Aorta (tissue), 5 donors: Measurements from ENCODE around the gene PSMD1. TPM values are rescaled to one million over a fixed set of nuclear protein-coding genes. Genes with fewer than 3 reads are reported as not detected.
"Not testable (repeated sequence)": the region's sequence is repeated elsewhere in the genome, so short reads cannot be mapped to it uniquely, and the experiment has no call there.

ENCODE experiments used
- ATAC-seq: fragments of 200-7000 bp; cut with Tn5 transposase; one replicate; pipeline ENCODE4 v1.9.1; 2022; ENCODE audit warnings: moderate library complexity; ENCODE audit not compliant: low FRiP score
- DNase-seq, 2 donors: peaks; one replicate each; pipeline ENCODE4 v3.0.0-alpha.2; 2020
- H3K27ac ChIP-seq, 2 donors: one replicate each; pipeline ENCODE4 v1.5.1; 2013; ENCODE audit warnings: low read length in 2 of 2, mild to moderate bottlenecking in 2 of 2, moderate library complexity in 2 of 2, control low read depth in 1 of 2, inconsistent platforms in 1 of 2, low read depth in 1 of 2
- H3K27me3 ChIP-seq, 2 donors: one replicate each; pipeline ENCODE4 v1.6.1; 2013; ENCODE audit warnings: control low read depth in 1 of 2, low read length in 1 of 2, mild to moderate bottlenecking in 1 of 2, moderate library complexity in 1 of 2; ENCODE audit not compliant: insufficient read depth in 2 of 2, control insufficient read depth in 1 of 2
- H3K36me3 ChIP-seq, 2 donors: one replicate each; pipeline ENCODE4 v1.6.1; 2013; ENCODE audit warnings: control low read depth in 1 of 2, low read length in 1 of 2, mild to moderate bottlenecking in 1 of 2; ENCODE audit not compliant: insufficient read depth in 2 of 2, control insufficient read depth in 1 of 2
- H3K4me1 ChIP-seq, 2 donors: one replicate each; pipeline ENCODE4 v1.6.1; 2013; ENCODE audit warnings: low read length in 2 of 2, control low read depth in 1 of 2, mild to moderate bottlenecking in 1 of 2, moderate library complexity in 1 of 2; ENCODE audit not compliant: insufficient read depth in 2 of 2, control insufficient read depth in 1 of 2
- H3K4me3 ChIP-seq, 2 donors: one replicate each; pipeline ENCODE4 v1.5.1; 2013; ENCODE audit warnings: low read length in 2 of 2, control low read depth in 1 of 2, mild to moderate bottlenecking in 1 of 2
- H3K9me3 ChIP-seq: one replicate; pipeline ENCODE4 v1.6.1; 2013; ENCODE audit warnings: mild to moderate bottlenecking, low read length; ENCODE audit not compliant: control insufficient read depth
- whole genome bisulfite sequencing, 2 donors: extraction: QIAGEN DNeasy Blood & Tissue Kit; methylation state at CpG; one replicate each; pipeline ENCODE4 v1.1.7; 2013; 5-methylcytosine and 5-hydroxymethylcytosine counted together
- intact Hi-C, 2 donors: fragments of 100-400 bp; cut with DNase I; formaldehyde crosslinking; loops; one replicate each; pipeline versions ENCODE4 v1.14.2 to v1.15.0; 2022
- polyA plus RNA-seq, 2 donors: library from polyadenylated mRNA; stranded (reverse); fragments of 200-250 nt; gene quantifications; one replicate each; pipeline ENCODE4 v1.2.3, GENCODE V29; 2013
- total RNA-seq, 2 donors: library from RNA; stranded (reverse); fragmentation: NEBNext Ultra II Directional; extraction: Animal tissue kit (Norgen Biotek cat#: 25700); gene quantifications; one replicate each; pipeline ENCODE4 v1.2.1, GENCODE V29; 2021
- donor health status: healthy with polysubstance abuse.
- donor health status: Bipolar disorder and iron deficiency.
- donor health status: DM: no; HTN: no; CAD: no.
- donor health status: DM: no; HTN: no; CAD: no.
- donor health status: DM: yes; HTN: yes; CAD: no.

Gene PSMD1
- total and polyA plus RNA-seq, 4 donors = 27.8 to 69.7 (median 51.5) TPM

- WGBS, 2 donors = 76 to 79% methylated on average over 2 of the region's 2 CpGs
- no peaks in the 10 kb centered on the region for H3K9me3 ChIP-seq
- no peak overlapping the region for H3K4me3 ChIP-seq
- H3K27ac ChIP-seq = no peak overlapping the region
- H3K27me3 ChIP-seq = no peaks in the 10 kb centered on the region
- no peak for ATAC-seq
- DNase-seq = no peak
- H3K36me3 ChIP-seq = peaks cover 0 to 4% of the 10 kb centered on the region in 2 donors
- intact Hi-C loops = loop anchor here (10.0 kb wide), 1 partner anchor 235 kb away; no protein-coding TSS in a partner anchor
- peaks cover 0 to 18% of the 10 kb centered on the region in 2 donors for H3K4me1 ChIP-seq
Observed at GRCh38 chr2:231059756-231060155, 3.1 kb downstream of the PSMD1 start.

GRCh38 chr2:231062776-231063175 is 6.1 kb downstream of the PSMD1 start:
- Histone ChIP-seq H3K27me3 (no peaks in the 10 kb centered on the region), H3K4me1 (peaks cover 0 to 15% of the 10 kb centered on the region in 2 donors), H3K36me3 (peaks cover 0 to 4% of the 10 kb centered on the region in 2 donors), H3K27ac (no peak overlapping the region), H3K9me3 (no peaks in the 10 kb centered on the region), H3K4me3 (no peak overlapping the region)
- no peak for DNase-seq
- 88 to 89% methylated on average over 3 of the region's 3 CpGs for WGBS, 2 donors
- intact Hi-C loops = no loop called here
- no peak for ATAC-seq

GRCh38 chr2:231063347-231063746 is 6.7 kb downstream of the PSMD1 start:
- H3K4me1 ChIP-seq = peaks cover 0 to 10% of the 10 kb centered on the region in 2 donors
- intact Hi-C loops = no loop called here
- peaks cover 0 to 4% of the 10 kb centered on the region in 2 donors for H3K36me3 ChIP-seq
- no peaks in the 10 kb centered on the region for H3K9me3 ChIP-seq
- H3K27me3 ChIP-seq = no peaks in the 10 kb centered on the region
- WGBS, 2 donors = 96 to 100% methylated on average over 1 of the region's 1 CpG
- ATAC-seq (no peak), DNase-seq (no peak)
- no peak overlapping the region for H3K4me3 ChIP-seq
- no peak overlapping the region for H3K27ac ChIP-seq

GRCh38 chr2:231065966-231066365 is 9.3 kb downstream of the PSMD1 start:
- Histone ChIP-seq H3K27me3 (no peaks in the 10 kb centered on the region), H3K4me3 (no peak overlapping the region), H3K27ac (no peak overlapping the region), H3K9me3 (no peaks in the 10 kb centered on the region), H3K36me3 (peaks cover 2 to 4% of the 10 kb centered on the region in 2 donors), H3K4me1 (no peaks in the 10 kb centered on the region)
- DNase-seq (no peak), ATAC-seq (no peak)
- WGBS, 2 donors = 91 to 92% methylated on average over 1 of the region's 1 CpG
- intact Hi-C loops = no loop called here

GRCh38 chr2:231067531-231067930 is 10.9 kb downstream of the PSMD1 start:
- intact Hi-C loops, ATAC-seq, DNase-seq, H3K9me3 ChIP-seq, H3K27ac ChIP-seq, H3K4me3 ChIP-seq, H3K4me1 ChIP-seq, H3K27me3 ChIP-seq, H3K36me3 ChIP-seq: not testable (repeated sequence)
- 92 to 94% methylated on average over 8 of the region's 8 CpGs for WGBS, 2 donors

GRCh38 chr2:231068525-231069222 is 12.0 kb downstream of the PSMD1 start:
- 93 to 94% methylated on average over 5 of the region's 5 CpGs for WGBS, 2 donors
- H3K27ac ChIP-seq = no peak overlapping the region
- intact Hi-C loops = no loop called here
- H3K27me3 ChIP-seq = no peaks in the 10 kb centered on the region
- H3K4me3 ChIP-seq = no peak overlapping the region
- no peak for DNase-seq
- peaks cover 2 to 3% of the 10 kb centered on the region in 2 donors for H3K36me3 ChIP-seq
- ATAC-seq = no peak
- H3K9me3 ChIP-seq = no peaks in the 10 kb centered on the region
- H3K4me1 ChIP-seq = no peaks in the 10 kb centered on the region

- Histone ChIP-seq H3K36me3 (peaks cover 0 to 2% of the 10 kb centered on the region in 2 donors), H3K4me1 (no peaks in the 10 kb centered on the region), H3K9me3 (no peaks in the 10 kb centered on the region), H3K27me3 (no peaks in the 10 kb centered on the region), H3K27ac (no peak overlapping the region), H3K4me3 (no peak overlapping the region)
- 83 to 92% methylated on average over 1 of the region's 1 CpG for WGBS, 2 donors
- intact Hi-C loops = no loop called here
- no peak for DNase-seq
- ATAC-seq = no peak
Observed at GRCh38 chr2:231069379-231070054, 12.8 kb downstream of the PSMD1 start.

- intact Hi-C loops = no loop called here
- Histone ChIP-seq H3K27me3 (no peaks in the 10 kb centered on the region), H3K4me1 (no peaks in the 10 kb centered on the region), H3K4me3 (no peak overlapping the region), H3K9me3 (no peaks in the 10 kb centered on the region), H3K27ac (no peak overlapping the region), H3K36me3 (peaks cover 7 to 12% of the 10 kb centered on the region in 2 donors)
- WGBS, 2 donors = 95 to 100% methylated on average over 1 of the region's 1 CpG
- DNase-seq (no peak), ATAC-seq (no peak)
Observed at GRCh38 chr2:231084565-231084964, 27.9 kb downstream of the PSMD1 start.

- Histone ChIP-seq H3K27me3 (no peaks in the 10 kb centered on the region), H3K4me1 (no peaks in the 10 kb centered on the region), H3K9me3 (no peaks in the 10 kb centered on the region), H3K4me3 (no peak overlapping the region), H3K27ac (no peak overlapping the region), H3K36me3 (peaks cover 9 to 10% of the 10 kb centered on the region in 2 donors)
- intact Hi-C loops = no loop called here
- no peak for ATAC-seq
- no peak for DNase-seq
- WGBS, 2 donors = 79 to 86% methylated on average over 4 of the region's 4 CpGs
Observed at GRCh38 chr2:231088754-231089153, 32.1 kb downstream of the PSMD1 start.
